ENCODE results near the gene ABCE1.

The ABCE1 gene

GRCh38 chr4:145178740-145179280 lies 80.7 kb downstream of the ABCE1 start:
- FAIRE-seq = no peak
